Stimulated activated CD8-positive, alpha-beta memory T cell treated with anti-CD3 and anti-CD28 coated beads, Interleukin-2, amount 100 ng/mL, for 1 hour (primary cell): ENCODE results near the gene ZNF638.
"Not testable (repeated sequence)": the region's sequence is repeated elsewhere in the genome, so short reads cannot be mapped to it uniquely, and the experiment has no call there.

Experiments used
- DNase-seq, 2 donors: peaks; one replicate each; pipeline ENCODE4 v3.0.0-alpha.2; 2020; ENCODE audit warnings: low read depth in 2 of 2

Gene ZNF638

GRCh38 chr2:71331581-71332434 lies at the start of gene ZNF638:
Gene ZNF638, plus strand, starts transcription at chr2:71331782. Its CDS starts 17,173 bp downstream, at chr2:71348955.
- DNase-seq = peak; percentile 80 to 86

DNA sequence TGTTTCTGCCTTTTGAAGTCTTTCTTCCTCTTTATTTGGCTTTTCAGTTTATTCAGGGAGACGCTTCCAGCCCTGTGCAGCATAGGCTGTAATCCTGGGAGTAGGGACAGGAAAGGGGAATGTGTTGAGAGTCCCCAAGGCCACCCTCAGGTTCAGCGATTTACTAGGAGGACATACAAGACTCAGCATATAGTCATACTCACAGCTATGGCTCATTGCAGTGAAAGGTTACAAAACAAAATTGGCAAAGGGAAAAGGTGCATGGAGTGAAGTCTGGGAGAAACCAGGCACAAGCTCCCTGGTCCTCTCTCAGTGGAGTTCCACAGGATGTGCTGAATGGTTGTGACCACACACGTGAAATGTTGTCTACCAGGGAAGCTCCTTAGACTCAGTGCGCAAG lies 49.6 kb upstream of the ZNF638 start:
- DNase-seq = no peak

- no peak for DNase-seq
Observed at GRCh38 chr2:71282493-71282892, 49.1 kb upstream of the ZNF638 start.

DNA sequence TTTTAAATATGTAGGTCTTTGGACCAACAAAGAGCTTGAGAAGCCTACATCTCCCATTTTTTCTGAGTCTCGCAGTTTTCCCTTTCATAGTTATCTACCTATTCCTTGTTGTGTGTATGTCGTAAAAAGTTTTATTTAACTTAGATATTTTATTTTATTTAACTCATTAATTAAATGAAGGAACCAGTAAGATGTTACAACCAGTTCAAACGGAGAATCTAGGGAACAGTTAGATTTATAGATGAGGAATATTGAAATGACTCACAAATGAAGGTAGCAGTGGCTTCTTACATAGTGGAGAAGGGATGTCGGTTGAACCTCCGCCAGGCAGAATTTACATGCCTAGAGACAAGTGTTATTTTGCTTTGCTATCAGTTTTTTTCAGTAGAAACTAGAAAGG lies 48.5 kb upstream of the ZNF638 start:
- DNase-seq = no peak

- DNase-seq = no peak
Observed at GRCh38 chr2:71285706-71286105, 45.9 kb upstream of the ZNF638 start.

DNA sequence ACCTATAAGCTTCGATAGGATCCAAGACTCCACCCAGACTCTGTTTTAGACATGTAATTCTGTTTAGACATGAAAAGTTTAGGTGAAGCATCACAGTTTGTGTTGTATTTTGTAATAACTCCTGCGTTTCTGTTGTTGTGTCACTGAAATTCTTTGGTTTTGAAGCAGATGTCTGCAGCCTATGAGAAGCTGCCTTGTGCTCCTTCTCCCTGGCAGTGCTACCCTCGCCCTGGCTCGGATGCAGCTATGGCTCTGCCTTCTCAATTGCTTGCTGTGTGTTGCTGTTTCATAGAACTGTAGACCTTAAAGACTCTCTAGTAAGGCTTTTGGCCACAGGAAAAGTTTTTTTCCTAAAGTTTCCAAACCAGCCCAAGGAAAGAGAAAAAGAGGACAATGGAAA lies 40.2 kb upstream of the ZNF638 start:
- no peak for DNase-seq

DNA sequence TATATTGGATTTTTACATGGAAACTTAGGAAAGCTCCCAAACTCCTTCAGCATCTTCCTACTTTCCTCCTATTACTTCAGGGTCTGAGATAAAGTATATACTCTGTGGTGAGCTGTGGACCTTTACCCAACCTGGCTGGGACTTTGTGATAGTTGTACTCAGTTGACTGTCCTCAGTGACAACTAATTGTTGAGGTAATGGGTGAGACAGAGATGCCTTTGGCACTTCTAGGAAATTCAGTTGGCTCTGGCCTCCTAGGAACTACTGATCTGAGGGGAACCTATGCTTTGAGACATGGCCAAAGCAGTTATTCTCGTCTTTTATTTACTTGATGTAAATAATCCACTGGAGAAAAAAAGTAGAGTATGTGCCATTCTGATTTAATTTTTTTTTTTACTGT lies 39.4 kb upstream of the ZNF638 start:
- no peak for DNase-seq

GRCh38 chr2:71298914-71299313 lies 32.7 kb upstream of the ZNF638 start:
- DNase-seq = no peak

DNA sequence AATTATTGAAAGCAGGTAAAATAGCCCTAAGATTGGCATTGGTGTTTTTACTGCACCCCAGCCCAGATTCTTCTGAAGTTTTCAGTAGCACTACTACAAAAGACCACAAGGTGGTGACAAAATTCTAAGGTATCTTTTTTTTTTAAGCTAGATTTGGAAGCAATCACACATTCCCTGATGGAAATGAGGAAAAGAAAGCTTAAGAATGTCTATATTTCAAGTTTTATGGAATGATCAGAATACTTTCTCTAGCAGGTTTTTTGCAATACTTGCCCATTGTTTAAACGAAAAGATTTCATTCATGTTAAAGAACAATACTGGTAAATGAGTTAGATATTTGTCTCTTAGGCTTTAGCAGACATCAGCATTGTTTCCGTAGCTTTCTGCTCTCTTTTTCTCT lies 32.1 kb upstream of the ZNF638 start:
- DNase-seq = no peak

GRCh38 chr2:71303849-71304248 lies 27.7 kb upstream of the ZNF638 start:
- DNase-seq = no peak

DNA sequence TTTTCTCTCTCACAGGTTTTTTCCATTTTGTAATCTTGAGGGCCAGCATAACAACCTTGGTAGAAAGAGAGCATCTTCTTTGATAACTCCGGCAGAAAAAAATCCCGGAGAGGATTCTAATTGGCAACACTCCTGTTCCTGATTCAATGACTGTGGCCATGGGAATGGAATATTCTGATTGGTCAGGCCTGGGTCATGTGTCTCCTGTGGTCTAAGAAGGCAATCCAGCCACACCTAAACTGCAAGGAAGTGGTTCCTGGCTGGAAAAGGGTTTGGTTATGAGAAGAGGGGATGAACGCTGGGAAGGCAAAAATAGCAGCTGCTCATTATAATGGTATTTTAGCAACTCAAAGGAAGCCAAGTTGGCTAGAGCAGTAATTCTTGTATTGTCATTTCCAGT lies 24.8 kb upstream of the ZNF638 start:
- no peak for DNase-seq

DNA sequence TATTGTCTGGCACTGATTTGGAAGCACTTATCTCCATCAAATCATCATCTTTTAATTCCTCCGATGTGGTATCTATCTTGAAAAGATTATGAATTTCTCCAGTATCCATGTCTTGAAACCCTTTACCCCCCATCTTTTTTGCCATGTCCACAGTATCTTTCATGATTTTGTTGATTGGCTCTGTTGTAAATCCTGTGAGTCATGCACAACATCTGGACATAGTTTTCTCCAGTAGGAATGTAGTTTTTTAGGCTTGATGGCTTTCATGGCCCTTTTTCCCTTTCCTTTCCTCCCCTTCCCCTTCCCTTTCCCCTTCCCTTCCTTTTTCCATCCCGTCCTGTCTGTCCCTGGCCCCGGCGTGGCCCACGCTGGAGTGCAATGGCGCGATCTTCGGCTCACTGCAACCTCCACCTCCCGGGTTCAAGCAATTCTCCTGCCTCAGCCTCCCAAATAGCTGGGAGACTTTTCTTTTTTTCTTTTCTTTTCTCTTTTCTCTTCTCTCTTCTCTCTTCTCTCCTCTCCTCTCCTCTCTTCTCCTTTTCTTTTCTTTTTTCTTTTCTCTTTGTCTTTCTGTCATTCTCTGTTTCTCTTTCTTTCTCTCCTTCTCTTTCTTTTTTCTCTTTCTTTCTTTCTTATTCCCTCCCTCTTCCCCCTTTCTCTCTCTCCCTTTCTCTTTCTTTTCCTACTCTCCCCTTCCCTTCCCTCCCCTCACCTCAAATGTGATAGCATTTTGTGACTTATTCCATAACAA lies 18.4 kb upstream of the ZNF638 start:
- no peak for DNase-seq

GRCh38 chr2:71317060-71317459 lies 14.5 kb upstream of the ZNF638 start:
- no peak for DNase-seq

GRCh38 chr2:71317900-71318299 lies 13.7 kb upstream of the ZNF638 start:
- DNase-seq = not testable (repeated sequence)

DNA sequence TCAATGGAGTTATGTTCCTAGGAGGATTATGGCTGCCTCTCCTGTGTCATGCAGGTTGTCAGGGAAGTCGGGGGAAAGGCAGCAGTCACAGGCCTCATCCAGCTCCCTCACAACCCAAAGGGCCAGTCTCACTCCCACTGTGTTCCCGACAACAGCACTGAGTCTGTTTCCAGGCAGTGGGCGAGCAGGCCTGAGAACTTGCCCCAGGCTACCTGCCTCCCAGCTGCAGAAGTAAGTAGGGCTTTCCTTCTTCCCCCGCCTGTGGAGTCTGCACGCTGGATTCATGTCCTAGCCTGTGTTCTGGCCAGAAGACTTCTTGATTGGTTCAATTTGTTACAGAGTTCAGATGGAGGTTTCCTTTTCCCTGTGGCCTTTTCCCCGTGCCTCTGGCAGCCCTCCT lies 8.2 kb upstream of the ZNF638 start:
- no peak for DNase-seq

DNA sequence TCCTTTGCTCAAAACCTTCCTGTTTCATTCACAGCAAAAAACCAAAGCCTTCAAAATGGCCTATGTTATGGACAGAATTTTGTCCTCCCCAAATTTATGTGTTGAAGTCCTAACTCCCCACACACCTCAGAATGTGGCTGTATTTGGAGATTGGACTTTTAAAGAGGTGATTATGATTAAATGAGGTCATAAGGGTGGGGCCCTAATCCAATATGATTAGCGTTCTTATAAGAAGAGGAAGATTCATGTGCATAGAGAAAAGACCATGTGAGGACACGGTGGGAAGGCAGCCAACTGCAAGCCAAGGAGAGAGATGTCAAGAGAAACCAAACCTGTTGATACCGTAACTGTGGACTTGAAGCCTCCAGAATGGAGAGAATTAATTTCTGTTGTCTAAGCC lies 4.6 kb upstream of the ZNF638 start:
- DNase-seq = no peak

DNA sequence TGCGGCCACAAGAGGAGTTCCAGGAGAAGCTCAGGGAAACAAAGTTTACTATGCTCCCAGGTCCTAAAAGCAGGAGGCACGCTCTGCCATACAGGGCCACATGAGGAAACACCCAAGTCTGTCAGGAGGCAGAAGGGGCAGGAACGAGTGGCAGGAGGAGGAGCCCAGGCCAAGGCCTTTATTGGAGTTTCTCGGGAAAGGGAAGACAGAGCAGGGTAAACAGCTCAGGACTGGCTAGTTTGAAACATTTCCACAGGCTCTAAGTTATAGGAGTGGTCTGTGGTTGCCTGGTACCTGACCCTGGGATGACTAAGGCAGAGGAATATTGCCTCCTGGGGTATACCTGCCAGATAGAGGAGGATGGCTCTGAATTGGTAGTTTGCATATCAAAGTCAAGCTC lies 3.7 kb upstream of the ZNF638 start:
- no peak for DNase-seq

DNA sequence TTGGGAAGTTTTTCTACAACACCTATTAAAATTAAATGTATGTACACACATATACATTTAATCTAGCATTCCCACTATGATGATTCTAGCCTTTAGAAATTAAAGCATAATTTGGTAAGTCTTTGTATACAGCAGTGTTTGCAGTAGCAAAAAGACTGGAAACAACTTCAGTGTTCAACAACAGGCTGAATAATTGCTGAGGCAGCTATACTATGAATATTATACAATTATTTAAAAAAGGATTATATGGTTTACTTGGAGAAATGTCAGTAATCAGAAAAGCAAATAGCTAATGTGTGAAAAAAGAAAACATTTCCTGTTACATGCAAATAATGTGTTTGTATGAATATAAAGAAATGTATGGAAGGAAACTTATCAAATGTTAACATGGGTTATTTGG lies 1.4 kb upstream of the ZNF638 start:
- DNase-seq = no peak

GRCh38 chr2:71330585-71331330 lies 824 bp upstream of the ZNF638 start:
- DNase-seq = no peak

DNA sequence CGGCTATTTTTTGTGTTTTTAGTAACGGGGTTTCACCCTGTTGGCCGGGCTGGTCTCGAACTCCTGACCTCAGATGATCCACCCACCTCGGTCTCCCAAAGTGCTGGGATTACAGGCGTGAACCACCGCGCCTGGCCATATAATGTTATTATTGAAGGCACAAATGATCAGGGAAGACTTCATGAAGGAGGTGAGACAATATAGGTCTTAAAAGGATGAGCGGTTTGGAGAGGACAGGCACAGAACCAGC lies 326 bp upstream of the ZNF638 start:
- DNase-seq = not testable (repeated sequence)

- DNase-seq = no peak
Observed at GRCh38 chr2:71332435-71332796, 834 bp downstream of the ZNF638 start.

DNA sequence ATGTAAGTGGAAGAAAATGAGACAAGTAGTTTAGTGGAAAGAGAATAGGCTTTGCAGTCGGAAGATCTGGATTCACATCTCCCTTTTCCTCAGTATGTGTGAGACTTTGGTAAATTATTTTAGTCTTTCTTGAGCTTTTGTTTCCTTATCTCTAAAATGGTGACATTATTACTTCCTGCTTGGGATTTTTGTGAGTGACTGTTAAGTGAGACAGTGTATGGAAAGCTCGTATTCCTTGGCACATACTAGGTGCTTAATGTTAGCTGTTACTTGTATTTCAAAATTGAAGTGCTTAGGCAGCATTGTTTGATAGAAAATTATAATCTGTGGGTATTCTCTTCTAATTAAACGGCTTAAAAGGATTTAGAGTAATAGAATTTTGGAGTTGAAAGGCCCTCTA lies 2.0 kb downstream of the ZNF638 start:
- no peak for DNase-seq

GRCh38 chr2:71336384-71336783 lies 4.8 kb downstream of the ZNF638 start:
- DNase-seq = no peak
